GM12864 (cell line): ENCODE data around the gene KRT71.

Source experiments
- DNase-seq: peaks from one replicate; pipeline ENCODE4 v3.0.0-alpha.2; 2011; ENCODE audit warnings: low read depth
- H3K4me3 ChIP-seq: 2 replicates; pipeline ENCODE4 v1.5.1; 2011; ENCODE audit warnings: mild to moderate bottlenecking, low read depth, low read length, control low read depth
- CTCF ChIP-seq: IDR thresholded peaks from 2 replicates; pipeline ENCODE4 v1.5.1; 2011; ENCODE audit warnings: low read depth, mild to moderate bottlenecking, moderate library complexity, low read length, control low read depth, inconsistent platforms; ENCODE audit errors: missing control alignments

KRT71 gene

GRCh38 chr12:52551216-52551865 is 1.6 kb downstream of the KRT71 start:
- no peak for TF ChIP-seq CTCF
- no peak for DNase-seq
- no peak overlapping the region for H3K4me3 ChIP-seq

- no peak for TF ChIP-seq CTCF
These were observed 6.8 kb downstream of the KRT71 start for GRCh38 chr12:52546126-52546525.

GRCh38 chr12:52543985-52544883 is 8.7 kb downstream of the KRT71 start:
- no peak overlapping the region for H3K4me3 ChIP-seq
- no peak for TF ChIP-seq CTCF
- no peak for DNase-seq

More at GRCh38 chr12:52546126-52546525, 6.8 kb downstream of the KRT71 start:
- no peak overlapping the region for H3K4me3 ChIP-seq
- no peak for DNase-seq

GRCh38 chr12:52542785-52543318 is 10.1 kb downstream of the KRT71 start:
- no peak for TF ChIP-seq CTCF
- no peak for DNase-seq
- H3K4me3 ChIP-seq = no peak overlapping the region

- no peak for DNase-seq
- TF ChIP-seq CTCF = no peak
- H3K4me3 ChIP-seq = no peak overlapping the region
These were observed 10.8 kb downstream of the KRT71 start for GRCh38 chr12:52542157-52542556.

- DNase-seq = no peak
- no peak for TF ChIP-seq CTCF
- no peak overlapping the region for H3K4me3 ChIP-seq
These were observed 11.2 kb downstream of the KRT71 start for GRCh38 chr12:52541709-52542108.
